Activated naive CD8-positive, alpha-beta T cell treated with anti-CD3 and anti-CD28 coated beads, Interleukin-2, amount 50 U/mL, for 24 hours (primary cell): ENCODE data around the gene RHOA.
"Not testable (repeated sequence)": the region's sequence is repeated elsewhere in the genome, so short reads cannot be mapped to it uniquely, and the experiment has no call there.

Experiments used
- ATAC-seq: fragments of 150-1000 bp; cut with Tn5 transposase; one replicate; pipeline ENCODE4 v1.10.0; 2021
- DNase-seq: peaks from one replicate; pipeline ENCODE4 v3.0.0; 2021
- H3K27ac Mint-ChIP-seq: one replicate; pipeline ENCODE4 v1.8.0; 2021; ENCODE audit warnings: mild to moderate bottlenecking, mixed read lengths
- H3K27me3 Mint-ChIP-seq: one replicate; pipeline ENCODE4 v1.8.0; 2021; ENCODE audit warnings: mixed read lengths
- H3K36me3 Mint-ChIP-seq: one replicate; pipeline ENCODE4 v1.8.0; 2021; ENCODE audit warnings: low read depth, mixed read lengths
- H3K4me1 Mint-ChIP-seq: one replicate; pipeline ENCODE4 v1.8.0; 2021; ENCODE audit warnings: mixed read lengths
- H3K4me3 Mint-ChIP-seq: one replicate; pipeline ENCODE4 v1.8.0; 2021; ENCODE audit warnings: mild to moderate bottlenecking, moderate library complexity, mixed read lengths
- H3K9me3 Mint-ChIP-seq: one replicate; pipeline ENCODE4 v1.8.0; 2021; ENCODE audit warnings: mixed read lengths

The RHOA gene

DNA sequence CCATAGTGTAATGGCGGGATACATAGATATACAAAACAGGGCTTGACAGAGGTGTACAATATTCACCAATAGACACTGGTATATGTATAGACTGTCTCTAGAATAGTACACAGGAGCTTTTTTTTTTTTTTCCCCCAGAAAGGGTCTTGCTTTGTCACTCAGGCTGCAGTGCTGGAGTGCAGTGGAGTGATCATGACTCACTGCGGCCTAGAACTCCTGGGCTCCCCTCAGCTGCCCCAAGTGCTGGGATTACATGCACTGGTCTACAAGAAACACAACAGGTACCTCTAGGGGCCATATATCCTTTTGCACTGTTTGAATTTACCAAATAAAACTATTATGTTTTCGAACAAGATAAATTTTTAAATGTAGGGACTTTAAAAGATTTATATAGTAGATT lies 12.3 kb downstream of the RHOA start:
- ATAC-seq (no peak), DNase-seq (no peak)
- no peak overlapping the region for H3K4me3 Mint-ChIP-seq
- H3K4me1 Mint-ChIP-seq: peaks cover 61% of the 10 kb centered on the region
- H3K36me3 Mint-ChIP-seq: peaks cover 56% of the 10 kb centered on the region
- no peaks in the 10 kb centered on the region for H3K9me3 Mint-ChIP-seq
- H3K27ac Mint-ChIP-seq: peak overlapping the region; percentile 91
- no peaks in the 10 kb centered on the region for H3K27me3 Mint-ChIP-seq

DNA sequence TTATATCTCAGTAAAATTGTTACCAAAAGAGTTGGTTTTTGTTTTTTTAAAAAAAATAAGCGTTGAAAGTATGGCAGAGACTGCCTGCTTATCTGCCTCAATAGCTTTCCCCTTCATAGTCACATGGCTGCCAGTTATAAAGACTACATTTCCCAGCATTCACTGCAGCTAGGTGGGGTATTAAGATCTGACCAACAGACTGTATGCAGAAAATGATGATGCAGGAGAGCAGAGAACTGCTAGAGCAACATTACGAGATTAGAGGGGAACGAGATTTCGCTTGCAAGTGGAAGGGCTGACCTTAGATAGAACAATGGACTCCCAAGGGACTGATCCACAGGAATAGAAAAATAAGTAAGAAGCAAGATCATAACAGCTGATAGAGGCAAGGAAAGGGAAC lies 14.3 kb downstream of the RHOA start:
- Mint-ChIP-seq H3K27me3 (no peaks in the 10 kb centered on the region), H3K4me1 (peaks cover 70% of the 10 kb centered on the region), H3K27ac (no peak overlapping the region), H3K36me3 (peaks cover 53% of the 10 kb centered on the region), H3K4me3 (no peak overlapping the region), H3K9me3 (no peaks in the 10 kb centered on the region)
- DNase-seq (no peak), ATAC-seq (no peak)

DNA sequence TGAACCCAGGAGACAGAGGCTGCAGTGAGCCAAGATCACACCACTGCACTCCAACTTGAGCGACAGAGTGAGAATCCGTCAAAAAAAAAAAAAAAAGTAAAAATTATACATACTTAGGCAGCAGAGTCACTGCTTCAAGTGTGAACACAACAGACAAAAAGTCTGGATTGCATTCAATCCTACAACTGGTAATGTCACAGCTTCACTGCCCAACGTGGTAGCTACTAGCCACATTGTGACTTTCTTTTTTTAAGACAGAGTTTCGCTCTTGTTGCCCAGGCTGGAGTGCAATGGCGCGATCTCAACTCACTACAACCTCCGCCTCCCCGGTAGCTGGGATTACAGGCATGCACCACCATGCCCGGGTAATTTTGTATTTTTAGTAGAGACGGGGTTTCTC lies 20.5 kb downstream of the RHOA start:
- peaks cover 34% of the 10 kb centered on the region for H3K36me3 Mint-ChIP-seq
- H3K27ac Mint-ChIP-seq, H3K4me3 Mint-ChIP-seq, H3K27me3 Mint-ChIP-seq, ATAC-seq, DNase-seq, H3K9me3 Mint-ChIP-seq: not testable (repeated sequence)
- H3K4me1 Mint-ChIP-seq: peaks cover 58% of the 10 kb centered on the region

DNA sequence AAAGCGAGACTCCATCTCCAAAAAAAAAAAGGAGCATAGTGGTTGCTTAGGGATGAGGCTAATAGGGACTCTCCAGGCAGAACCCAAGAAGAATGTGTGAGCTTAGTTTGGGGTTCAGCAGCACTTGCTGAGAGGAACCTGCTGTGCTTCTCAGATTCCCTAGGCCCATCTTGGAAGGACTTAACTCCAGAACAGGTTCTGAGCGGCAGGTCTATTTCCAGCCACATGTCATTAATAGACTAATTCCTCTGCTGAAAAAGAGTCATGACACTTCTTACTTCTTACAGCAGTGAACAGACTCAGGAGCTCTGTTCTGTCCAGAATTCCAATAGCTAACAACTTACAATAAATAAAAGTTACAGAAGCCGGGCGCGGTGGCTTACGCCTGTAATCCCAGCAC lies 22.5 kb downstream of the RHOA start:
- no peak for ATAC-seq
- no peak overlapping the region for H3K4me3 Mint-ChIP-seq
- DNase-seq: no peak
- H3K9me3 Mint-ChIP-seq: no peaks in the 10 kb centered on the region
- H3K36me3 Mint-ChIP-seq: peaks cover 21% of the 10 kb centered on the region
- no peak overlapping the region for H3K27ac Mint-ChIP-seq
- peaks cover 53% of the 10 kb centered on the region for H3K4me1 Mint-ChIP-seq
- no peaks in the 10 kb centered on the region for H3K27me3 Mint-ChIP-seq

DNA sequence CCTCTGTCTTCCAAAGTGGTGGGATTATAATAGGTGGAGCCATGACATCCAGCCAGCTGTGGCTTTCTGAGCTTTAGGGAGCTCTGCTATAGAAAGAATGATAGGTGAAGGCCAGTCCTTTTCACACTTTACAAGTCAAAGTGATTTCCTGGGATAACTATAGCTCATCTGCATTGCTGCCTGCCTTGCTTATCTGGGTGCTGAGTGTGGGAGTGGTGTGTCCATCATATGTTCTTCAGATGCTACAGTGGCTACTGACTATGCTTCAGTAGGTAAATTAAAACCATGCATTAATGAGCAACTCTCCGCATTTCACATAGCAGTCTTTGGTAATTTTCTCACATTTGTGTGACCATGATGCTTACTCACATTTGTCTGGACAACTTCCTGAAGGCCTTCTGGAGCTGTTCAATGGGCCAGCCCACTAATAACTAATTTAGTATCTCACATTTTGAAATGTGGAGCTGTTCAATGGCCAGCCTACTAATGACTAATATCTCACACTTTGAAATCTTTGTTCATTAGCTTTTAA lies 23.4 kb downstream of the RHOA start:
- DNase-seq (no peak), ATAC-seq (no peak)
- Mint-ChIP-seq H3K4me3 (no peak overlapping the region), H3K4me1 (peaks cover 57% of the 10 kb centered on the region), H3K36me3 (peaks cover 23% of the 10 kb centered on the region), H3K9me3 (no peaks in the 10 kb centered on the region), H3K27ac (peak overlapping the region; percentile 11), H3K27me3 (no peaks in the 10 kb centered on the region)

DNA sequence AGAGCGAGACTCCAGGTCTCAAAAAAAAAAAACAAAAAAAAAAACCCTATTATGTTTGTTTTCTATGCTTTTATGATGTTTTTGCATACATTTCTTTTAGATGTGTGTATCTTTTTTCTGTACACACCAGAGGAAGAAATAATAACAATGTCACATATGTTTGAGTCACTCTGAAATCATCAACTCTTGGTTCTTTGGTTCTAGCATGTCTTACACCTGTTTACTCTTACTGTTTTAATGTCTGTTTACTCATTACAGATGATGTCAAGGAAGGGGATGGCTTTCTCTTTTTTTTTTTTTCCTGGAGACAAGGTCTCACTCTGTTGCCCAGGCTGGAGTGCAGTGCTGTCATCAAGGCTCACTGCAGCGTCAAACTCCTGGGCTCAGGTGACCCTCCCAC lies 24.1 kb downstream of the RHOA start:
- ATAC-seq (peak; percentile 28), DNase-seq (no peak)
- Mint-ChIP-seq H3K27ac (peak overlapping the region; percentile 3), H3K27me3 (no peaks in the 10 kb centered on the region), H3K4me1 (peaks cover 58% of the 10 kb centered on the region), H3K9me3 (no peaks in the 10 kb centered on the region), H3K4me3 (no peak overlapping the region), H3K36me3 (peaks cover 21% of the 10 kb centered on the region)

DNA sequence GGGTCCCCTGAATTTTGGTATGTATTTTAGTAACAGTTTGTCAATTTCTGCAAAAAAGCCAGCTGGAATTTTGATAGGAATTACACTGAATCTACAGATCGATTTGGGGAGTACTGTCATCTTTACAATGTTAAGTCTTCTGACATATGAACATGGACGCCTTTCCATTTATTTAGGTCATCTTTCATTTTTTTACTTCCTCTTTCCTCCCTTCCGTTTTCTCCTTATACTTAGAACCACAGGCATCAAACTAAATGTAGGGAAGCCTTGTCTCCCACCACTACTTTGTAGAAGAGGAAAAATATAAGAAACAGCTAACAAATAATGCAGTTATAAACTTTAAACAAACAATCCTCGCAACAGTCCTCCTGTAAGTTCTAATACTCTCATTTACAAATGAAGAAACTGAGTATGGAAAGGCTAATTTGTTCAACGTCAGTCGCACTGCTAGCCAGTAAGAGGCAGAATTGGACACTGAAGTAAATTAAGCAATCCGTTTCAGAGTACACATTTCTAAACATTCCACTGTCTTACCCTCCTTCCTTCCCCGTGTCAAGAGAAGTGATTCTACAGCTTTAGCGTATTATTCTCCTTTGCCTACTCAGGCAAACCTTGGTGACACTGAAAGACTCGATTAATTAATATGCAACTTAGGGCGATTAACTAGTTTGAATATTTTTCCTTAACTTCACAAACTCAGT lies 25.6 kb downstream of the RHOA start:
- H3K27ac Mint-ChIP-seq: peak overlapping the region; percentile 12
- no peaks in the 10 kb centered on the region for H3K9me3 Mint-ChIP-seq
- peaks cover 21% of the 10 kb centered on the region for H3K36me3 Mint-ChIP-seq
- H3K4me1 Mint-ChIP-seq: peaks cover 56% of the 10 kb centered on the region
- no peaks in the 10 kb centered on the region for H3K27me3 Mint-ChIP-seq
- H3K4me3 Mint-ChIP-seq: no peak overlapping the region
- DNase-seq (no peak), ATAC-seq (no peak)

DNA sequence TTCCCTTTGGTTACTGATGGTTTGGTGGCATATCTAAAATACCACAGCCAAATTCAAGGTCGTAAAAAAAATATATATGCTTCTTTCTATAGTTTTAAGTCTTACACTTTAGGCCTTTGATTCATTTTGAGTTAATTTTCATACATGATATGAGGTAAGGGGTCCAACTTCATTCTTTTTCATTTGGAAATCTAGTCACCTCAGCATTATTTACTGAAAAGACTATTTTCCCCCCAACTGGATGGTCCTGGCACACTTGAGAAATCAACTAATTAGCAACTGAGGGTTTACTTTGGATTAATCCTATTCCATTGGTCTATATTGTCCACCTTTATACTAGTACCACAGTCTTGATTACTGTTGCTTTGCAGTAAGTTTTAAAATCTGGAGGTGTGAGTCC lies 26.2 kb downstream of the RHOA start:
- Mint-ChIP-seq H3K36me3 (peaks cover 21% of the 10 kb centered on the region), H3K9me3 (no peaks in the 10 kb centered on the region), H3K27me3 (no peaks in the 10 kb centered on the region), H3K27ac (peak overlapping the region; percentile 12), H3K4me3 (no peak overlapping the region), H3K4me1 (peaks cover 56% of the 10 kb centered on the region)
- ATAC-seq (no peak), DNase-seq (no peak)

DNA sequence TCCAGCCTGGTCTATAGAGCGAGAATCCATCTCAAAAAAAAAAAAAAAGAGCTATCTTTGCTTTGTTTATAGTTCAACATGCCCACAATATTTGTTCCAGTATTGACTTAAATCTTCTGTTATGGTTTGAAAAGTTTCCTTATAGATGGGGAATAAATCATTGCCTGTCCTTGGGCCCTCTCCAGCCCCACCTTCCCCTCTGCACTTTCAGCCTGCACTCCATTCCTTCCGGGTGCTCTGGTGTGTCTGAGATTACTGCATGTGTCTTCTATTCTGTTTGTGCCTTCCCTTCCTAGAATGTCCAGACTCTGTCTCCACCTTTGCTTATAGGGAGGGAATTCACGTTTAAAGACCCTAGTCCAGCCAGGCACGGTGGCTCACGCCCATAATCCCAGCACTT lies 28.4 kb downstream of the RHOA start:
- H3K27me3 Mint-ChIP-seq: no peaks in the 10 kb centered on the region
- H3K9me3 Mint-ChIP-seq: peaks cover 4% of the 10 kb centered on the region
- ATAC-seq (no peak), DNase-seq (no peak)
- no peak overlapping the region for H3K4me3 Mint-ChIP-seq
- peak overlapping the region; percentile 66 for H3K27ac Mint-ChIP-seq
- H3K36me3 Mint-ChIP-seq: peaks cover 28% of the 10 kb centered on the region
- H3K4me1 Mint-ChIP-seq: peaks cover 54% of the 10 kb centered on the region

DNA sequence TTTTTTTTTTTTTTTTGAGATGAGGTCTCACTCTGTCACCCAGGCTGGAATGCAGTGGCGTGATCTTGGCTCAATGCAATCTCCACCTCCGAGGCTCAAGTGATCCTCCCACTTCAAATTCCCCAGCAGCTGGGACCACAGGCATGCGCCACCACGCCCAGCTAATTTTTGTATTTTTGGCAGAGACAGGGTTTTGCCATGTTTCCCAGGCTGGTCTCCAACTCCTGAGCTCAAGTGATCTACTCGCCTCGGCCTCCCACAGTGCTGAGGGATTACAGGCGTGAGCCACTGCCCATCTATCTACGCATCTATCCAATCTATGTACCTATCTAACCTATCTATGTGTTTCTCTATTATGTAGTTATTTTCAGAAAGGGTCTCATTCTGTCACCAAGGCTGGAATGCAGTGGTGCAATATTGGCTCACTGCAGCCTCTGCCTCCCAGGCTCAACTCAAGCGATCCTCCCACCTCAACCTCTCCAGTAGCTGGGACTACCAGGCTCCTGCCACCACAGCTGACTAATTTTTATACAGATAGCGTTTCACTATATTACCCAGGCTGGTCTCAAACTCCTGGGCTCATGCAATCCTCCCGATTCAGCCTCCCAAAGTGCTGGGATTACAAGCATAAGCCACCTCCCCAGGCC lies 33.4 kb downstream of the RHOA start:
- Mint-ChIP-seq H3K9me3 (peaks cover 4% of the 10 kb centered on the region), H3K36me3 (peaks cover 42% of the 10 kb centered on the region), H3K4me3 (no peak overlapping the region), H3K4me1 (peaks cover 47% of the 10 kb centered on the region), H3K27ac (peak overlapping the region; percentile 82), H3K27me3 (no peaks in the 10 kb centered on the region)
- ATAC-seq (no peak), DNase-seq (no peak)

DNA sequence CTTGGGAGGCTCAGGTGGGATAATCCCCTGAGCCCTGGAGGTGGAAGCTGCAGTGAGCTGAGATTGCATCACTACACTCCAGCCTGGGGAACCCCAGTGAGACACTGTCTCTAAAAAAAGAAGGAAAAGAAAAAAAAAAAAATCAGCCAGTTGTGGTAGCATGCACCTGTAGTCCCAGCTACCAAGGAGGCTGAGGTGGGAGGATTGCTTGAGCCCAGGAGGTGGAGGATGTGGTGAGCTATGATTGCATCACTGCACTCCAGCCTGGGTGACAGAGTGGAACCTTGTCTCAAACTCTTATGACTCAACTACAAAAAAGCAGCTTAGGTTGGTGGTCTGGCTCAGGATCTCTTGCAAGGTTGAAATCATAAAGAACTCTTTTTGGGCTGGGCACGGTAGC lies 34.3 kb downstream of the RHOA start:
- DNase-seq (peak; percentile 60), ATAC-seq (peak; percentile 92)
- Mint-ChIP-seq H3K4me3 (peak overlapping the region; percentile 51), H3K9me3 (peaks cover 4% of the 10 kb centered on the region), H3K27me3 (no peaks in the 10 kb centered on the region), H3K4me1 (peaks cover 41% of the 10 kb centered on the region), H3K27ac (peak overlapping the region; percentile 86), H3K36me3 (peaks cover 49% of the 10 kb centered on the region)

DNA sequence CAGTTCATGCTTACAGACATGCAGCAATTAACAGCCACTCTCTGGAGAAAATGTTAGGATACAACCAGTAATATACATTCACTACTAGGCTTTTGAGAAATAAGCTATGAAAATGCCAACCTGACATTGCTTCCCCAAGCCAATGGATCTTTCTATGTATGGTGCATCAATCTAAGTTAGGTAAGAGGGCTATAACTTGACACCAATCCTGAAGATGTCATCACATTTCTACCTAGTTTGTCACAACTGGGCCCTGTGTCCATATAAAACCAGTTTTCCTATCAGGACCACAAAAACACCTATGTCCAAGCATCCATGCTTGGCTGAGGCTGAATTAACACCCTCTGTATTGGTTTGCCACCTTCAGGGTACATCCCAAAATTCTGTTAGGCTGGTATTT lies 39.8 kb downstream of the RHOA start:
- Mint-ChIP-seq H3K36me3 (peaks cover 59% of the 10 kb centered on the region), H3K4me3 (no peak overlapping the region), H3K4me1 (peaks cover 23% of the 10 kb centered on the region), H3K27ac (no peak overlapping the region), H3K27me3 (no peaks in the 10 kb centered on the region), H3K9me3 (no peaks in the 10 kb centered on the region)
- ATAC-seq (no peak), DNase-seq (no peak)

DNA sequence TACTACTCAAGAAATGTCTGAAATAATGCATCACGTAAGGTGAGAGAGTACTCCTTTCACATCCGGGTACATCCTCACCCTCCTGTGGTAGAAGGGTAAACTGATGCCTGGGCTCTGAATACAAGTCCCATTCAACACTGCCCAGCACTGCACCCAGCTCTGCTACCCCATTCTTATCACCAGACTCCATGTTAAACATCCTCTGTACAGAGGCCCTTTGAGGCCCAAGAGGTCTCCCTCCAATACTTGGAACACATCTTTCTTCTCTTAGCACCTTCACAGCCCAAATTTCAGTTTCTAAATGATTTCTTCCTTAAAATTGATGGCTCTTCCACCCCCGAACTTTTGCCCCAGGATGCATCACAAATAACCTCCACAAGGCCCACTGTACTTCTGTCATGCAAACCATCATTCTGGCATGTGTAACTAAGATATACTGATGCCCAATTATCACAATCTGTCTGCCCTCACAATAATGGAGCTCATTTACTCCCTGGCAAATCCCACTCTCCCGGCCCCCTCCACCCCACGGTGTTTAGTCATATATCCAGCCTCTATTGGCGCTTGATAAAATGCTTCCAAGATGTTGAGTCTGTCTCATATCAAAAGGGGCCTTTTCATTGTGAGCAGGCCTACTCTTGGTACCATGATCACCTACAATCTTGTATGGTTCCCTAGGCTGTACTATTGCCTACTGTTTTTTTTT lies 41.0 kb downstream of the RHOA start:
- Mint-ChIP-seq H3K27ac (peak overlapping the region; percentile 10), H3K36me3 (peaks cover 68% of the 10 kb centered on the region), H3K4me1 (peaks cover 14% of the 10 kb centered on the region), H3K4me3 (no peak overlapping the region), H3K27me3 (no peaks in the 10 kb centered on the region), H3K9me3 (no peaks in the 10 kb centered on the region)
- ATAC-seq (no peak), DNase-seq (no peak)

DNA sequence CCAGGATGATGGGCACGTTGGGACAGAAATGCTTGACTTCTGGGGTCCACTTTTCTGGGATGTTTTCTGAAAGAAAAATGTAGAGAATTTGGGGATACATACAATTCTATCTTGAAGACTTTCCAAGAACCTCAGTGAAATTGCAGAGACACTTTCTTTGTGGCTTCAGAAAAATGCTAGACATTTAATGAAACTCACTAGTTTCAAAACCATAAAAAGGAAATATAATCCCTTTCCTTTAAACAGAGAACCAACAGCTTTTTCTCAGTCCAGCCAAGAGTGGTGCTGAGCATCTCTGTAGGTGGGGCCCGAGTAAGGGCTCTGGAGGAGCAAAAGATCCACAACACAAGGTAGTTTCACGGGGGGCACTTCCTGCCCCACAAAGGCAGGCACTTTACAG lies 49.2 kb downstream of the RHOA start:
- peak overlapping the region; percentile 75 for H3K27ac Mint-ChIP-seq
- peaks cover 28% of the 10 kb centered on the region for H3K4me1 Mint-ChIP-seq
- ATAC-seq: no peak
- no peak overlapping the region for H3K4me3 Mint-ChIP-seq
- H3K9me3 Mint-ChIP-seq: no peaks in the 10 kb centered on the region
- H3K27me3 Mint-ChIP-seq: no peaks in the 10 kb centered on the region
- no peak for DNase-seq
- peaks cover 64% of the 10 kb centered on the region for H3K36me3 Mint-ChIP-seq

DNA sequence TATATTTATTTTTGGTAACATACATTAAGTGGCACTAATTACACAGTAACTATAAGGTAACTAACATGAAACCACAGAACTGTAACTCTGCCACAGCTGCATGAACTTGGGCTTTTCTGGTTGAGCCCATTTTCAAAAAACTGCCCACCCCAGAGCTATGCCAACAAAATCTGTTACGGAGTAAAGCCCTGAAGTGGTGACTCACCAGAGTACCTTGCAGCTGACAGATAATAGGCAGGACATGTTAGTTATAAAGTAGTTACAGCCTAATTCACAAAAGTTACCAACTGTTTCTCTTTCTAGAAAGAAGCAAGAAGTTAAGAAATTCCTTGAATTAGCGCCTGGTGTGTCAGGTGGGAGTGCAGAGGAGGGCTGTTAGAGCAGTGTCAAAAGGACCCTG lies 52.2 kb downstream of the RHOA start:
- Mint-ChIP-seq H3K36me3 (peaks cover 62% of the 10 kb centered on the region), H3K27ac (peak overlapping the region; percentile 97), H3K9me3 (no peaks in the 10 kb centered on the region), H3K27me3 (no peaks in the 10 kb centered on the region), H3K4me1 (peaks cover 47% of the 10 kb centered on the region), H3K4me3 (peak overlapping the region; percentile 97)
- no peak for DNase-seq
- ATAC-seq: no peak
